Peyer's patch (tissue), 4 donors: ENCODE results near the gene PALLD.

Experiments used
- POLR2A ChIP-seq, 2 donors: fragments of 450-650 bp; IDR thresholded peaks; one replicate each; pipeline ENCODE4 v1.5.1; 2017; ENCODE audit warnings: antibody characterized with exemption in 2 of 2, mild to moderate bottlenecking in 2 of 2, moderate library complexity in 2 of 2
- TF ChIP-seq, protein P1 (sequence below), 6 experiments: fragments of 450-650 bp in 4 of 6; fragments of 200-600 bp in 2 of 6; sonication (generic) in 1 of 6; IDR thresholded peaks; one replicate each; pipeline ENCODE4 v1.5.1; 2017 to 2019; ENCODE audit warnings: antibody characterized with exemption in 6 of 6, mild to moderate bottlenecking in 3 of 6, moderate library complexity in 1 of 6

DNA sequence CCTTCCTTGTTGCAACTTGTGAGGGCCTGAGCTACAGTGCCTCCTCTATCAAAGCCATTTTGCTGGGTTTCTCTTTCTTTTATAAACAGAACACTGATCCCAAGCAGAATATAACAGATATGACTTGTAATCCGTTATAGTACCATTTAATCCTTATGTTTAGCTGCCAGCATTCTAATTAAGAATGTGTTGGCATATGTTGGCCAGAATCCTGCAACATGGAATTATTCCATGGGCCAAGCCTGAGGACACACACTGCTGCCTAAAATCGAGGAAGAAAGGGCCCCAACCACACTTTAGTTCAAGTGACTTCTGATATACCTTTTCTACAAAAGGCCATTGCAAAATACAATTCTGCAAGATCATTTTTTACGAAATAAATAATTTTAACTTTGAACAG lies 28.0 kb downstream of the PALLD start:
- no peak for TF ChIP-seq POLR2A (IDR thresholded peaks at IDR 0.05)
- TF ChIP-seq, protein P1, sequence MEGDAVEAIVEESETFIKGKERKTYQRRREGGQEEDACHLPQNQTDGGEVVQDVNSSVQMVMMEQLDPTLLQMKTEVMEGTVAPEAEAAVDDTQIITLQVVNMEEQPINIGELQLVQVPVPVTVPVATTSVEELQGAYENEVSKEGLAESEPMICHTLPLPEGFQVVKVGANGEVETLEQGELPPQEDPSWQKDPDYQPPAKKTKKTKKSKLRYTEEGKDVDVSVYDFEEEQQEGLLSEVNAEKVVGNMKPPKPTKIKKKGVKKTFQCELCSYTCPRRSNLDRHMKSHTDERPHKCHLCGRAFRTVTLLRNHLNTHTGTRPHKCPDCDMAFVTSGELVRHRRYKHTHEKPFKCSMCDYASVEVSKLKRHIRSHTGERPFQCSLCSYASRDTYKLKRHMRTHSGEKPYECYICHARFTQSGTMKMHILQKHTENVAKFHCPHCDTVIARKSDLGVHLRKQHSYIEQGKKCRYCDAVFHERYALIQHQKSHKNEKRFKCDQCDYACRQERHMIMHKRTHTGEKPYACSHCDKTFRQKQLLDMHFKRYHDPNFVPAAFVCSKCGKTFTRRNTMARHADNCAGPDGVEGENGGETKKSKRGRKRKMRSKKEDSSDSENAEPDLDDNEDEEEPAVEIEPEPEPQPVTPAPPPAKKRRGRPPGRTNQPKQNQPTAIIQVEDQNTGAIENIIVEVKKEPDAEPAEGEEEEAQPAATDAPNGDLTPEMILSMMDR (IDR thresholded peaks at IDR 0.05) = no peak
